Muscle layer of duodenum (tissue), 2 donors: ENCODE data around the gene WRAP53.

Experiments used
- H3K27ac ChIP-seq: one replicate; pipeline ENCODE4 v1.7.0; 2013; ENCODE audit warnings: mild to moderate bottlenecking, low read length
- H3K27me3 ChIP-seq: one replicate; pipeline ENCODE4 v1.7.0; 2013; ENCODE audit warnings: low read depth, mild to moderate bottlenecking, control low read depth, low read length
- H3K36me3 ChIP-seq, 2 donors: one replicate each; pipeline ENCODE4 v1.7.0; 2013; ENCODE audit warnings: low read length in 2 of 2, control low read depth in 1 of 2, mild to moderate bottlenecking in 1 of 2; ENCODE audit not compliant: insufficient read depth in 2 of 2, control insufficient read depth in 1 of 2
- H3K4me1 ChIP-seq, 2 donors: one replicate each; pipeline ENCODE4 v1.7.0; 2013; ENCODE audit warnings: low read length in 2 of 2, mild to moderate bottlenecking in 2 of 2, control low read depth in 1 of 2, moderate library complexity in 1 of 2; ENCODE audit not compliant: insufficient read depth in 2 of 2, control insufficient read depth in 1 of 2
- H3K4me3 ChIP-seq, 2 donors: one replicate each; pipeline ENCODE4 v1.7.0; 2013; ENCODE audit warnings: low read length in 2 of 2, low read depth in 1 of 2, mild to moderate bottlenecking in 1 of 2
- H3K9me3 ChIP-seq, 2 donors: one replicate each; pipeline ENCODE4 v1.7.0; 2013; ENCODE audit warnings: low read length in 2 of 2, control low read depth in 1 of 2, mild to moderate bottlenecking in 1 of 2; ENCODE audit not compliant: control insufficient read depth in 1 of 2
- donor health status: healthy.

WRAP53 gene

GRCh38 chr17:7729816-7730215, 41.5 kb downstream of the WRAP53 start:
- H3K4me1 ChIP-seq = no peaks in the 10 kb centered on the region
- H3K27me3 ChIP-seq = no peaks in the 10 kb centered on the region
- H3K9me3 ChIP-seq = no peaks in the 10 kb centered on the region
- H3K27ac ChIP-seq = no peak overlapping the region
- no peaks in the 10 kb centered on the region for H3K36me3 ChIP-seq
- H3K4me3 ChIP-seq = no peak overlapping the region

GRCh38 chr17:7732981-7733539, 44.8 kb downstream of the WRAP53 start:
- Histone ChIP-seq H3K36me3 (no peaks in the 10 kb centered on the region), H3K9me3 (no peaks in the 10 kb centered on the region), H3K27ac (no peak overlapping the region), H3K4me1 (no peaks in the 10 kb centered on the region), H3K27me3 (no peaks in the 10 kb centered on the region), H3K4me3 (no peak overlapping the region)

- no peak overlapping the region for H3K27ac ChIP-seq
- no peaks in the 10 kb centered on the region for H3K27me3 ChIP-seq
- no peaks in the 10 kb centered on the region for H3K4me1 ChIP-seq
- H3K4me3 ChIP-seq = no peak overlapping the region
- no peaks in the 10 kb centered on the region for H3K9me3 ChIP-seq
- no peaks in the 10 kb centered on the region for H3K36me3 ChIP-seq
Observed at GRCh38 chr17:7737601-7738000, 49.3 kb downstream of the WRAP53 start.

- H3K27me3 ChIP-seq = no peaks in the 10 kb centered on the region
- no peaks in the 10 kb centered on the region for H3K9me3 ChIP-seq
- no peak overlapping the region for H3K4me3 ChIP-seq
- no peak overlapping the region for H3K27ac ChIP-seq
- no peaks in the 10 kb centered on the region for H3K4me1 ChIP-seq
- H3K36me3 ChIP-seq = no peaks in the 10 kb centered on the region
Observed at GRCh38 chr17:7739746-7740145, 51.5 kb downstream of the WRAP53 start.

GRCh38 chr17:7740481-7741001, 52.3 kb downstream of the WRAP53 start:
- Histone ChIP-seq H3K36me3 (no peaks in the 10 kb centered on the region), H3K27me3 (no peaks in the 10 kb centered on the region), H3K9me3 (no peaks in the 10 kb centered on the region), H3K4me3 (no peak overlapping the region), H3K27ac (no peak overlapping the region), H3K4me1 (no peaks in the 10 kb centered on the region)

GRCh38 chr17:7742729-7743128, 54.5 kb downstream of the WRAP53 start:
- no peaks in the 10 kb centered on the region for H3K27me3 ChIP-seq
- no peaks in the 10 kb centered on the region for H3K9me3 ChIP-seq
- H3K4me1 ChIP-seq = no peaks in the 10 kb centered on the region
- H3K36me3 ChIP-seq = no peaks in the 10 kb centered on the region
- H3K4me3 ChIP-seq = no peak overlapping the region
- H3K27ac ChIP-seq = no peak overlapping the region

- H3K4me1 ChIP-seq = no peaks in the 10 kb centered on the region
- no peak overlapping the region for H3K4me3 ChIP-seq
- no peaks in the 10 kb centered on the region for H3K36me3 ChIP-seq
- no peaks in the 10 kb centered on the region for H3K9me3 ChIP-seq
- H3K27me3 ChIP-seq = no peaks in the 10 kb centered on the region
- H3K27ac ChIP-seq = no peak overlapping the region
Observed at GRCh38 chr17:7744416-7744815, 56.1 kb downstream of the WRAP53 start.

- H3K27me3 ChIP-seq = no peaks in the 10 kb centered on the region
- H3K36me3 ChIP-seq = no peaks in the 10 kb centered on the region
- H3K4me1 ChIP-seq = no peaks in the 10 kb centered on the region
- H3K27ac ChIP-seq = no peak overlapping the region
- no peak overlapping the region for H3K4me3 ChIP-seq
- no peaks in the 10 kb centered on the region for H3K9me3 ChIP-seq
Observed at GRCh38 chr17:7745748-7746470, 57.6 kb downstream of the WRAP53 start.

- no peak overlapping the region for H3K27ac ChIP-seq
- H3K36me3 ChIP-seq = no peaks in the 10 kb centered on the region
- no peak overlapping the region for H3K4me3 ChIP-seq
- no peaks in the 10 kb centered on the region for H3K4me1 ChIP-seq
- H3K27me3 ChIP-seq = no peaks in the 10 kb centered on the region
- no peaks in the 10 kb centered on the region for H3K9me3 ChIP-seq
Observed at GRCh38 chr17:7747635-7748071, 59.4 kb downstream of the WRAP53 start.

GRCh38 chr17:7748076-7748775, 59.9 kb downstream of the WRAP53 start:
- Histone ChIP-seq H3K9me3 (no peaks in the 10 kb centered on the region), H3K4me3 (no peak overlapping the region), H3K4me1 (no peaks in the 10 kb centered on the region), H3K27me3 (no peaks in the 10 kb centered on the region), H3K27ac (no peak overlapping the region), H3K36me3 (no peaks in the 10 kb centered on the region)

- Histone ChIP-seq H3K27ac (no peak overlapping the region), H3K9me3 (no peaks in the 10 kb centered on the region), H3K36me3 (no peaks in the 10 kb centered on the region), H3K27me3 (no peaks in the 10 kb centered on the region), H3K4me3 (no peak overlapping the region), H3K4me1 (no peaks in the 10 kb centered on the region)
Observed at GRCh38 chr17:7750321-7750821, 62.1 kb downstream of the WRAP53 start.
